WTC11 (cell line): ENCODE data around the gene SNTB2.

Source experiments
- E2F4 ChIP-seq: sonication (generic); formaldehyde crosslinking; IDR thresholded peaks from 2 replicates; pipeline ENCODE4 v1.8.1; 2022; ENCODE audit warnings: low read depth, mild to moderate bottlenecking, moderate library complexity, missing genetic modification reagents, borderline replicate concordance
- E2F5 ChIP-seq: sonication (generic); formaldehyde crosslinking; IDR thresholded peaks from 2 replicates; pipeline ENCODE4 v1.8.1; 2022; ENCODE audit warnings: mild to moderate bottlenecking, moderate library complexity, missing genetic modification reagents
- JUN ChIP-seq: sonication (generic); formaldehyde crosslinking; IDR thresholded peaks from 2 replicates; pipeline ENCODE4 v1.8.0; 2023; ENCODE audit warnings: mild to moderate bottlenecking, missing genetic modification reagents
- NR1H2 ChIP-seq: sonication (generic); formaldehyde crosslinking; IDR thresholded peaks from 2 replicates; pipeline ENCODE4 v1.9.0; 2021; ENCODE audit warnings: mild to moderate bottlenecking, moderate library complexity, missing genetic modification reagents
- ZSCAN18 ChIP-seq: fragments of 250-450 bp; sonication (Bioruptor Pico); IDR thresholded peaks from 2 replicates; pipeline ENCODE4 v2.1.2; 2022; ENCODE audit warnings: mild to moderate bottlenecking, moderate library complexity
- TF ChIP-seq, protein P1 (sequence below): fragments of 200-600 bp; IDR thresholded peaks from 2 replicates; pipeline ENCODE4 v1.8.0; 2022; ENCODE audit warnings: antibody characterized with exemption

GRCh38 chr16:69179328-69180010 is 7.5 kb upstream of the SNTB2 start:
- TF ChIP-seq JUN (CRISPR knock-in tag) (no peak), ZSCAN18 (CRISPR knock-in tag) (no peak), NR1H2 (CRISPR knock-in tag) (no peak), E2F5 (CRISPR knock-in tag) (no peak), E2F4 (CRISPR knock-in tag) (no peak)
- TF ChIP-seq, protein P1, sequence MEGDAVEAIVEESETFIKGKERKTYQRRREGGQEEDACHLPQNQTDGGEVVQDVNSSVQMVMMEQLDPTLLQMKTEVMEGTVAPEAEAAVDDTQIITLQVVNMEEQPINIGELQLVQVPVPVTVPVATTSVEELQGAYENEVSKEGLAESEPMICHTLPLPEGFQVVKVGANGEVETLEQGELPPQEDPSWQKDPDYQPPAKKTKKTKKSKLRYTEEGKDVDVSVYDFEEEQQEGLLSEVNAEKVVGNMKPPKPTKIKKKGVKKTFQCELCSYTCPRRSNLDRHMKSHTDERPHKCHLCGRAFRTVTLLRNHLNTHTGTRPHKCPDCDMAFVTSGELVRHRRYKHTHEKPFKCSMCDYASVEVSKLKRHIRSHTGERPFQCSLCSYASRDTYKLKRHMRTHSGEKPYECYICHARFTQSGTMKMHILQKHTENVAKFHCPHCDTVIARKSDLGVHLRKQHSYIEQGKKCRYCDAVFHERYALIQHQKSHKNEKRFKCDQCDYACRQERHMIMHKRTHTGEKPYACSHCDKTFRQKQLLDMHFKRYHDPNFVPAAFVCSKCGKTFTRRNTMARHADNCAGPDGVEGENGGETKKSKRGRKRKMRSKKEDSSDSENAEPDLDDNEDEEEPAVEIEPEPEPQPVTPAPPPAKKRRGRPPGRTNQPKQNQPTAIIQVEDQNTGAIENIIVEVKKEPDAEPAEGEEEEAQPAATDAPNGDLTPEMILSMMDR = no peak
